NCI-H187 treated with DMSO at 0.1 percent for 48 hours (cell line): ENCODE results near the gene TMEM209.
"Not testable (repeated sequence)": the region's sequence is repeated elsewhere in the genome, so short reads cannot be mapped to it uniquely, and the experiment has no call there.

Experiments
- DNase-seq: peaks from one replicate; lab custom pipeline; 2025; lab: John Stamatoyannopoulos, UW

TMEM209 gene

GRCh38 chr7:130218806-130219620 is 13.8 kb upstream of the TMEM209 start:
- no peak for DNase-seq

- no peak for DNase-seq
Measured at GRCh38 chr7:130216750-130217149, 11.5 kb upstream of the TMEM209 start.

DNA sequence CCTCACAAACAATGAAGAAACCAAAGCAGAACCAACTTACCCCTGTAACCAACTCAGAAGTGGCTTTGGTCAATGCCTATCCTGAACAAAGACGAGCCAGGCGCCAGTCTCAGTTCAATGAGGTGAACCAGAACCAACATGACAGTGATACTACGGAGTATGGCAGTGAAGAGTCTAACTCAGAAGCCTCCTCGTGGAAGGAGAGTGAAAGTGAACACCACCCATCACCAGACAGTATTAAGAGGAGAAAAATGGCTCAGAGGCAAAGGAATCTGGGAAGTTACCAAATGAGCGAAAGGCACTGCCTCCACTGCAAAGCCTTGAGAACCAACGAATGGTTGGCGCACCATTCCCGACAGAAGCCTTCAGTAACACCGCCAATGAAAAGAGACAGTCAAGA is 10.8 kb upstream of the TMEM209 start:
- DNase-seq: no peak

DNA sequence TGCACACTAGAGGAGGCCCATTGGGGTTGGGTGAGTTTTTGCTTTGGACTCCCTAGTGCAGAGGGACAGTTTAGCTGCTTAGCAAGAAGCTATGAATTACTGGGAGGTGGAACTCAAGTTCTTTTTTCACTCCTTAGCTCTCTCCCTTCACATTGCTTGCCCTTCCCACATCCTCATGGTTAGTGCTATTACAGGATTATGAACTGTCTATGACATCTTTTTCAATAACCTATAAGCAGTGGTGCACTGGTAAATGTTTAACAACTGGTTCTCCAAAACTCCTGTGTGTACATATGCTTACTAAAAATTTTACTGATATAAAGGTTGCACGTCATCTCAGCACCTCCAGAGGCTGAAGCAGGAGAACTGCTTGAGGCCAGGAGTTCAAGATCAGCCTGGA is 8.6 kb upstream of the TMEM209 start:
- no peak for DNase-seq

- no peak for DNase-seq
Measured at GRCh38 chr7:130210181-130210935, 5.2 kb upstream of the TMEM209 start.

DNA sequence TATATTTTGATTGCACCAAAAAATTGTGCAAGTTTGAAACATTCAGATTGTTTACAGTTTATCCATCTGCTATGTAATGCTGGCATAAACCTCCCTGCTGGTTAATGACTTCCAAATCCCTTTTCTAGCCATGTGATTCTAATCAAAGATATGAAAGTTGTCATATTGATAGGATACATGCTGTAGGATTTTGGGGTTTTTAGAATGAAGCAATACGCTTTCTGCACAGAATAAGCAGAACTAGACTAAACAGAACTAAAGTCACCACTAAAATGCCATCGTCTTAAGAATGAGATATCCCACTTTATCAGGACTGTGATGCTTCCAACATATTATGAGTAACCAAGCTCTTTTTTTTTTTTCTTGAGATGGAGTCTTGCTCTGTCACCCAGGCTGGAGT is 3.3 kb upstream of the TMEM209 start:
- no peak for DNase-seq

- DNase-seq: no peak
Measured at GRCh38 chr7:130207642-130208041, 2.4 kb upstream of the TMEM209 start, which contains the start of gene SSMEM1. Gene SSMEM1, plus strand, starts transcription at chr7:130207860. Its CDS starts 51 bp downstream, at chr7:130207911.

DNA sequence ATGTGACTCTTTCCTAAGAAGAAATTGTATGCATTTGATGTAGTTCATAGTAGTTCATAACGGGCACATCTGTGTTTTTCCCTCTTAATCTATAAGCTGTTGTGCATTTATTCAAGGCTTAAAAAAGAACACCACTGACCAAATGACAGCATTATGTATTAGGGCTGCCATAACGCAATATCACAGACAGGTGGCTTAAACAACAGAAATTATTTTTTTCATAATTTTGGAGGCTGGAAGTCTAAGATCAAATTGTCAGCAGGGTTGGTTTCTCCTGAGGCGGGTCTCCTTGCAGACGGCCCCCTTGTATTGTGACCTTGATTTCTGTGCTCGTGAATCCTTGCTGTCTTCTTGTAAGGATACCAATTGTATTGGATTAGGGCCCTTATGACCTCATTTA is 1.8 kb upstream of the TMEM209 start:
- no peak for DNase-seq

GRCh38 chr7:130201796-130202195 is 3.4 kb downstream of the TMEM209 start:
- DNase-seq: no peak

GRCh38 chr7:130197094-130197493 is 8.1 kb downstream of the TMEM209 start:
- DNase-seq: no peak

GRCh38 chr7:130196476-130196875 is 8.7 kb downstream of the TMEM209 start:
- no peak for DNase-seq

- DNase-seq: no peak
Measured at GRCh38 chr7:130195396-130195795, 9.8 kb downstream of the TMEM209 start.

GRCh38 chr7:130191791-130192190 is 13.4 kb downstream of the TMEM209 start:
- DNase-seq: no peak

DNA sequence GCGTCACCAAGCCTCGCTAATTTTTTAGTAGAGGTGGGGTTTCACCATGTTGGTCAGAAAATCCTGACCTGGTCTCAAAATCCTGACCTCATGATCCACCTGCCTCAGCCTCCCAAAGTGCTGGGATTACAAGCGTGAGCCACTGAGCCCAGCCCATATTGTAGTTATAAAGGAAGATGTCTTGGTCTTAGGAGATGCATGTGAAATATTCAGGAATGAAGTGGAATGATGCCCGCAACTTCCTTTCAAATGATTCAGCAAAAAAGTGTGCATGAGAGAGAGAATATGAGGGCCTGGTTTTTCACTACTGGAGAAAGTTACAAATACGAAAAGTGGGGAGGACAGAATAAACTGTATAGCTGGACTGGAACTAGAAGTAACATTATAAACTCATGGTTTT is 15.9 kb downstream of the TMEM209 start:
- no peak for DNase-seq

- DNase-seq: no peak
Measured at GRCh38 chr7:130187360-130187759, 17.8 kb downstream of the TMEM209 start.

- not testable (repeated sequence) for DNase-seq
Measured at GRCh38 chr7:130184349-130184748, 20.9 kb downstream of the TMEM209 start.

DNA sequence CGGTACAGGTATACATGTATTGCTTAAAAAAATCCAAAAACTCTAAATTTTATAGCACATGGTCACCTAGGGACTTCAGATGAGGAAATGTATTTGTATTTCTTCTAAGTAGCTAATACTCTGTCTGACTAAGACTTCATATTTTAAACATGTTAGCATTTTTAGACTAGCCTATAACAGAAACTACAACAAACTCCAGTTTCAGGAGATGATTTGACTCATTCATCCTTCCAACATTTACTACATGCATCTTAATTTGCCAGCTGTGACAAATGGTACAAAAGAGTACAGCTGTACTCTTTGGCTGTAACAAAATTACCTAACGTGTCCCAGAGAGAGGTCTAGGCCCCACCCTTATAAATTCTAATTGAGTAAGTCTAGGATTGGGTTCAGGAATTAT is 22.2 kb downstream of the TMEM209 start:
- no peak for DNase-seq

DNA sequence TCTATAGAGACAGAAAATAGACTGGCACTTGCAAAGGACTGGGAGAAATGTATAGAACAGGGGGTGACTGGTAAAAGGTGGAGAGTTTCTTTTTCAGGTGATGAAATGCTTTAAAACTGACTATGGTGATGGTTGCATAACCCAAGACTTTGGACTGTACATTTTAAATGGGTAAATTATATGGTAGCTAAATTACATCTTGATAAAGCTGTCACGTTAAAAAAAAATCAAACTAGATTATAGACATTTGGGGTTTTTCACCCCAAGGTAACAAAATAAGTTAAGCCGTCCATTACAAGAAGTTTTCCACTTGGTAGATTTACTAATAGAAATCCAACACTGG is 24.0 kb downstream of the TMEM209 start:
- no peak for DNase-seq

DNA sequence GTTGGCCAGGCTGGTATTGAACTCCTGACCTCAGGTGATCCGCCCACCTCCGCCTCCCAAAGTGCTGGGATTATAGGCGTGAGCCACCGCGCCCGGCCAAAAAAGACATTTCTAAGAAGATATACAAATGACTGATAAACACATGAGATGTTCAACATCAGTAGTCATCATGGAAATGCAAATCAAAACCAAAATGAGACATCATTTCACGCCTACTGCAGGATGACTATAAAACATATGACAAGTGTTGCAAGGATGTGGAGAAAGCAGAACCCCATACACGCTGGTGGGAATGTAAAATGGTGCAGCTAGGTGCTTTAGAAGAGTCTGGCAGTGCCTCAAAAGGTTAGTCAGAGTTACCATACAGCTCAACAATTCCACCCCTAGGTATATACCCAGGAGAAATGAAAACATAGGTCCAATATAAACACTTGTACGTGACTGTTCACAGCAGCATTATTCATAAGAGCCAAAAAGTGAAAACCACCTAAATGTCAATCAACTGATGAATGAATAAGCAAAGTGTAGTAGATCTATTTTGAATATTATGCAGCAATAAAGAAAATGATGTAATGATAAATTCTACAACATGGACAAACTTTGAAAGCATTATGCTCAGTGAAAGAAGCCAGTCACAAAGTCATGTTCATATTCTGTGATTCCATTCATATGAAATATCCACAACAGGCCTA is 24.5 kb downstream of the TMEM209 start:
- DNase-seq: no peak

DNA sequence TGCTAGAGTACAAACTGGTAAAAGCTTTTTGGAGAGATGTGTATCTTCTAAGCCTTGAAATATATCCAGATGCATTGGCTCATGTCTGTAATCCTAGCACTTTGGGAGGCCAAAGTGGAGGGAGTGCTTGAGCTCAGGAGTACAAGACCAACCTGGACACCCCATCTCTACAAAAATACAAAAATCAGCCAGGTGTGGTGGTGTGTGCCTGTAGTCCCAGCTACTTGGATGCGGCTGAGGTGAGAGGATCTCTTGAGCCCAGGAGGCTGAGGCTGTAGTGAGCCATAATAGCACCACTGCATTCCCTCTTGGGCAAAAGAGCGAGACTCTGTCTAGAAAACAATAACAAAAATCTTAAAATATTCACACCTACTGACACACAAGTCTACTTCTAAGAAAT is 25.6 kb downstream of the TMEM209 start:
- DNase-seq: no peak

- no peak for DNase-seq
Measured at GRCh38 chr7:130178251-130178650, 27.0 kb downstream of the TMEM209 start.

DNA sequence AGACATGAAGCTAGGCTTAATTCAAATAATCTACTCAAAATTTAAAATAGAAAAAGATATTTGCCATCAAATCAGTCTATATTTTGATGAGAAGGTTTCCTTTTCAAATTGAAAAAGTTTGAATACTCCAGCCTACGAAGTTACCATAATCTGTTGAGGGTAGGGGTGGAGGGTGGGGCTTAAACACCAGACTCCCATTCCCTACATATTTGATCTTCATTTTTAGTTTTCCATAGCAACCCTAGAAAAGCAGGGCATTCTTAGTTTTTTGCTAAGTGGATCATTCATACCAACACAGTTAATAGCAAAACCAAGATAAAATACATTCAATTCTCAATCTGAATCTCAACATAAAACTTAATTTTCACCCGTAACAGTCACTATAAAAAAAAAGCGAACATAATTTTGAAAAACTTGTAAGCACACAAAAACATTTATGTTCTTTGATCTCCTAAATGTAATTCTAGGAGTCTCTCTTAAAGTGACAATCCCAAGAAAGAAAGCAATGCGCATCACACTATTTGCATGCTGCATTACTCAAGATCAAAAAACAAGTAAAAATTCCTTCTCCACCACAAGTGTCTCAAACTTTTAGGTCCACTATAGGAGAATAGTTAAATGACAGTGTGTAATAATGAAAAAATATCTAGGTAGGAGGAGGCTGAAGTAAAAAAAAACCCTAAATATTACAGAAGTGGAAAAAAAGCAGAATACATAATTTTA is 30.8 kb downstream of the TMEM209 start:
- DNase-seq: no peak
